Measurements from ENCODE around the gene EIF5A.
A peak's percentile ranks its signal among the peaks of the same experiment; 100 is the strongest.

The EIF5A gene

GRCh38 chr17:7281074-7281952 is 26.1 kb upstream of the EIF5A start, which contains the start of gene SLC2A4:
Gene SLC2A4 (plus strand): TSS chr17:7281718. CDS start chr17:7281935, 217 bp downstream.
- H3K4me1 Mint-ChIP-seq: peaks cover 17% of the 10 kb centered on the region
- H3K27ac Mint-ChIP-seq: no peak within 1 kb of the TSS
- ATAC-seq (ENCODE audit: low read depth) (peak; percentile 65), DNase-seq (ENCODE audit: low spot score in 2 of 2) (peak; percentile 53 to 68)
- peaks cover 15% of the 10 kb centered on the region for H3K27me3 Mint-ChIP-seq
- H3K36me3 Mint-ChIP-seq: no peaks in the 10 kb centered on the region
- H3K4me3 Mint-ChIP-seq: peak within 1 kb of the TSS; percentile 85
- H3K9me3 Mint-ChIP-seq: no peaks in the 10 kb centered on the region

- Mint-ChIP-seq H3K4me1 (peaks cover 17% of the 10 kb centered on the region), H3K27me3 (peaks cover 15% of the 10 kb centered on the region), H3K27ac (no peak overlapping the region), H3K36me3 (no peaks in the 10 kb centered on the region), H3K9me3 (no peaks in the 10 kb centered on the region), H3K4me3 (peak overlapping the region; percentile 85)
- DNase-seq (ENCODE audit: low spot score in 2 of 2): peak in 1 of 2 donors; percentile 27
- no peak for ATAC-seq (ENCODE audit: low read depth)
These were observed 25.3 kb upstream of the EIF5A start for GRCh38 chr17:7281953-7282751.

DNA sequence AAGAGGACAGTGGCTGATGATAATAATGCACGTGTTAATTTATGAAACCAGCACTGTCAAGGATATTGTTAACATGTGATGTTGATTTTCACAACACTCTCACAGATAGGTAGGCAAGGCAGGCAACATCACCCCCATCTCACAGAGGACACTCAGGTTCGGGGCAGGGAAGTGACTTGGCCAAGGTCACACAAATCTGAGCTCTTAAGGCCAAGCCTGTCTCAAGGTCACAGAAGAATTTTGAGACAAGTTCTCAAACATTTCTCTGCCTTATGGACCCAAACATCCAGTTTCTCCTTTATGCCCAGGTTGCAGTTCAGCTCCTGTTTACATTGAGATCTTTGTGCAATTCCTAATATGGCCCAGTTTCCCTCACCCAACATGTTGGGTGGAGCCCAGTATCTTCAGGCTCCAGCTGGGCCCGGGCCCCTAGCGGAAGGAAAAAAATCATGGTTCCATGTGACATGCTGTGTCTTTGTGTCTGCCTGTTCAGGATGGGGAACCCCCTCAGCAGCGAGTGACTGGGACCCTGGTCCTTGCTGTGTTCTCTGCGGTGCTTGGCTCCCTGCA is 24.6 kb upstream of the EIF5A start:
- DNase-seq (ENCODE audit: low spot score in 2 of 2) (no peak), ATAC-seq (ENCODE audit: low read depth) (no peak)
- Mint-ChIP-seq H3K4me3 (peak overlapping the region; percentile 29), H3K27me3 (peaks cover 17% of the 10 kb centered on the region), H3K36me3 (no peaks in the 10 kb centered on the region), H3K4me1 (peaks cover 17% of the 10 kb centered on the region), H3K27ac (no peak overlapping the region), H3K9me3 (no peaks in the 10 kb centered on the region)

GRCh38 chr17:7283471-7284216 is 23.8 kb upstream of the EIF5A start:
- peaks cover 17% of the 10 kb centered on the region for H3K4me1 Mint-ChIP-seq
- no peak for ATAC-seq (ENCODE audit: low read depth)
- no peak overlapping the region for H3K4me3 Mint-ChIP-seq
- H3K27ac Mint-ChIP-seq: no peak overlapping the region
- peaks cover 21% of the 10 kb centered on the region for H3K27me3 Mint-ChIP-seq
- no peaks in the 10 kb centered on the region for H3K9me3 Mint-ChIP-seq
- no peaks in the 10 kb centered on the region for H3K36me3 Mint-ChIP-seq
- DNase-seq (ENCODE audit: low spot score in 2 of 2): no peak

- DNase-seq (ENCODE audit: low spot score in 2 of 2) (no peak), ATAC-seq (ENCODE audit: low read depth) (no peak)
- Mint-ChIP-seq H3K27ac (no peak overlapping the region), H3K4me1 (peaks cover 17% of the 10 kb centered on the region), H3K9me3 (no peaks in the 10 kb centered on the region), H3K36me3 (no peaks in the 10 kb centered on the region), H3K27me3 (peaks cover 22% of the 10 kb centered on the region), H3K4me3 (no peak overlapping the region)
These were observed 22.5 kb upstream of the EIF5A start for GRCh38 chr17:7284911-7285310.

DNA sequence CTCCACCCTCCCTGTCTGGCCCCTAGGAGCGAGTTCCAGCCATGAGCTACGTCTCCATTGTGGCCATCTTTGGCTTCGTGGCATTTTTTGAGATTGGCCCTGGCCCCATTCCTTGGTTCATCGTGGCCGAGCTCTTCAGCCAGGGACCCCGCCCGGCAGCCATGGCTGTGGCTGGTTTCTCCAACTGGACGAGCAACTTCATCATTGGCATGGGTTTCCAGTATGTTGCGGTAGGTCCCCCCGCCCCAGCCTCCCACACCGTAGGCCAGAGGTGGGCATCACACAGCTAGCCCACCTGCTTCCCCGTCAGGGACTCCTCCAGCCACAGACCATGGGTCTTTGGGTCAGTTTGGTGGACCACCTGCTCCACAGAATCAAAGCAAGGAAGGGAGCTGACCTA is 21.7 kb upstream of the EIF5A start:
- peaks cover 23% of the 10 kb centered on the region for H3K27me3 Mint-ChIP-seq

DNA sequence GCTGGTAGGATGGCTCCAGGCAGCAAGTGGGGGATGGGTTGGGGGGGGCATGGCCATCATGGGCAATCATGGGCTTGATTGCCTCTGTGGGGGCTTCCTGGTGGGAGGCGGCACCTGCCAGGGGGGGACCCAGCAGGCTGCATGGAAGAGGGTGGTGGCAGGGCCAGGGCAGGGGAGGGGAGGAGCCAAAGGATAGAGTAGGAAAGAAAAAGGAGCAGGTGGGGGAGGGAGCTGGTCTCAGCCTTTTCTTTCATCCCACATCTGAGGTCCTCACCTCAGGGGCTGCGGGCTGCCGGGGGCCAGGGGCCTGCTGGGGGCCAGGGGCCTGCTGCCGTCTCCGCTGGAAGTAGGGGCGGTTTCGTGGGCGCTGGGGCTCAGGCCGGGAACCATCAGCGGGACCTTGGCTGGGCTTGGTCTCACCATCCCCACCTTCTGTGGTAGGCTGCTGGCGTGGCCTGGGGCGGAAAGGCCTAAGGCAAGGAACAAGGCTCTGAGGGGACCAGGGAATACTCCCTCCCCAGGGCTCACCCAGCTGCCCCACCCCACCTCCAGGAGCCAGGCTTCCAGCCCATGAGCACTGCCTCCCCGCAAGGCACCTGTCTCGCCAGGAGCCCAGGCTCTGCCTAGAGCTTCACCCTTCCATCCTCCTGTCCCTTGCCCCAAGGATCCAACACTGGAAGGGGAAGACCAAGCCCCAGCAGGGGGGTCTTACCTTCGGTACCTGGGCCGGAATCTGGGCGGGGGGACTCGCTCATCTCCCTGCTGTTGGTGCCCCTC is 18.0 kb upstream of the EIF5A start:
- Mint-ChIP-seq H3K27ac (no peak overlapping the region), H3K9me3 (no peaks in the 10 kb centered on the region), H3K27me3 (peaks cover 8% of the 10 kb centered on the region), H3K4me1 (peaks cover 3% of the 10 kb centered on the region), H3K36me3 (no peaks in the 10 kb centered on the region), H3K4me3 (no peak overlapping the region)
- ATAC-seq (ENCODE audit: low read depth) (no peak), DNase-seq (ENCODE audit: low spot score in 2 of 2) (no peak)

More for the DNA sequence above, 21.7 kb upstream of the EIF5A start:
- ATAC-seq (ENCODE audit: low read depth) (no peak), DNase-seq (ENCODE audit: low spot score in 2 of 2) (no peak)
- no peak overlapping the region for H3K4me3 Mint-ChIP-seq
- peaks cover 10% of the 10 kb centered on the region for H3K4me1 Mint-ChIP-seq
- H3K36me3 Mint-ChIP-seq: no peaks in the 10 kb centered on the region
- H3K9me3 Mint-ChIP-seq: no peaks in the 10 kb centered on the region
- no peak overlapping the region for H3K27ac Mint-ChIP-seq

DNA sequence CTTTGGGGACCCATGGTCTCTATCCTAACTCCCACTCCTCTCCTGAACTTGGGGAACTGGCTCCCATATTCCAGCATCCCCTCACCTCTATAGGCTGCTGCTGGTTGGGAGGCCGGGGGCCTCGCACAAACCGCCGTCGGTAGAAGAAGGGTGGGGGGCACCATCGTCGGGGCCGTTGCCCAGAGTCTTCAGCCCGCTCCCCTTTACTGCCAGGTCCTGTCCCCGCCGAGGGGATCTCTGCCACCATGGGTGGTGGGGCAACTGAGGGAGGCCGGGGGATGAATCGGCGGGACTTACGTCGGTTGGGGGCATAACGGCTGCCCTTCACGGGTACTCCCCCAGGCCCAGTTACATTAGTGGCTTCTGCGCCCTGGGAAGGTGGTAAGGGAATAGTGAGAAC is 17.3 kb upstream of the EIF5A start:
- DNase-seq (ENCODE audit: low spot score in 2 of 2): no peak
- peaks cover 7% of the 10 kb centered on the region for H3K4me1 Mint-ChIP-seq
- ATAC-seq (ENCODE audit: low read depth): no peak
- no peak overlapping the region for H3K27ac Mint-ChIP-seq
- no peaks in the 10 kb centered on the region for H3K9me3 Mint-ChIP-seq
- no peak overlapping the region for H3K4me3 Mint-ChIP-seq
- peaks cover 10% of the 10 kb centered on the region for H3K27me3 Mint-ChIP-seq
- H3K36me3 Mint-ChIP-seq: no peaks in the 10 kb centered on the region

DNA sequence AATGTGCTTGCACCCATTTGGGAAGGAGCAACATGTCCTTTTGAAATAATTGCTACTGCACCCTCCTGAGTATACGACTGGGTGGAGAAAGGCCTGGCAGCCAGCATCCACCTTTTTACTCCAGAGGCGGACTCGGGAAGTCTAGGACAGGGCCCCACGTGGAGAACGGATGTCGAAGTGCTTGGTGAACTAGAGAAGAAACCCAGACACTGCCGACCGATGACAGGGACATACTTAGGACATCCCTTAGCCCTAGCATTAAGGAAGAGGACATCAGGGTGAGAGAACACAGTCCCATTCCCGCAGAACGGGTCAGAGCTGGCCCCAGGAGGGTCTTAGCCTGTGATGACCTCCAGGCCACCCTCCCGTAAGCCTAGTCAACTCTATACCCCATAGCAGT is 16.7 kb upstream of the EIF5A start:
- Mint-ChIP-seq H3K4me3 (no peak overlapping the region), H3K36me3 (no peaks in the 10 kb centered on the region), H3K4me1 (peaks cover 9% of the 10 kb centered on the region), H3K27me3 (peaks cover 10% of the 10 kb centered on the region), H3K9me3 (no peaks in the 10 kb centered on the region), H3K27ac (no peak overlapping the region)
- DNase-seq (ENCODE audit: low spot score in 2 of 2) (no peak), ATAC-seq (ENCODE audit: low read depth) (no peak)

DNA sequence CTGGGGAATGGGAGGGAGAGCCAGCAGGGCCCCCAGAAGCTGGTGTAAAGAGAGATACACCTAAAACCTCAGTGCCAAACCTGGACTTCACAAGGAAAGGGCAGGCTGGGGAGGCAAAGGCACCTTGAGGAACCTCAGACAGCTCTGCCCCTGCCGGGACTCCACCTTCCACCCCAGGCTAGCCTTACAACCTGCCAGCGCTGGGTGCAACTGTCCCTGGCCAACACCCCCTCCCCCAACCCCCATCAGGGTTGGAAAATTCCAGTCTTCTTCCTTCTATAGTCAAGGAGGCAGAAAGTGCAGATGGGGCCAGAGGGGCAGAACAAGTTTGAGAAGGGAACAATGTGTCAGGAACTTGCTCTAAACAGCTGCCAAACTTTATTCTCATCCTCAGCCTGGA is 15.2 kb upstream of the EIF5A start:
- no peaks in the 10 kb centered on the region for H3K9me3 Mint-ChIP-seq
- peaks cover 15% of the 10 kb centered on the region for H3K27me3 Mint-ChIP-seq
- peaks cover 13% of the 10 kb centered on the region for H3K4me1 Mint-ChIP-seq
- H3K4me3 Mint-ChIP-seq: no peak overlapping the region
- DNase-seq (ENCODE audit: low spot score in 2 of 2) (no peak), ATAC-seq (ENCODE audit: low read depth) (no peak)
- no peak overlapping the region for H3K27ac Mint-ChIP-seq
- H3K36me3 Mint-ChIP-seq: no peaks in the 10 kb centered on the region

DNA sequence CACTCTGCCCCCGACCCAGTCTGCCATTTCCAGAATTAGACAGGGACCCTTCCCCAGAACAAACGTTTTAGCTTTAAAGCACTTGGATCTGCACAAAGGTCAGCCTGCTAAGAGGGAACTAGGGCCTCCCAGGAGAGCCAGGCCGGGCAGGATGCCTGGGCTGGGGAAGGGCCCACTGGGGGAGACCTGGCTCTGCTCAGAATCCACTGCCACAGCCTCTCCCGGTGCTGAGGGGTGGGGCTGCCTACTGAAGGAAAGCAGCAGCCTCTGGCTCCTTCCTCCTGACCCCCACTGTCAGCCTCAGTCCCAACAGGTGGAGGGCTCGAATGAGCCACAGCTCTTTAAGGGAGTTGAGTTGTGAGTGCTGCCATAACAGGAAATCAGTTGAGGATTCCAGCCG is 14.7 kb upstream of the EIF5A start:
- Mint-ChIP-seq H3K9me3 (no peaks in the 10 kb centered on the region), H3K27ac (no peak overlapping the region), H3K36me3 (no peaks in the 10 kb centered on the region), H3K4me1 (peaks cover 13% of the 10 kb centered on the region), H3K27me3 (peaks cover 14% of the 10 kb centered on the region), H3K4me3 (no peak overlapping the region)
- no peak for DNase-seq (ENCODE audit: low spot score in 2 of 2)
- ATAC-seq (ENCODE audit: low read depth): no peak

DNA sequence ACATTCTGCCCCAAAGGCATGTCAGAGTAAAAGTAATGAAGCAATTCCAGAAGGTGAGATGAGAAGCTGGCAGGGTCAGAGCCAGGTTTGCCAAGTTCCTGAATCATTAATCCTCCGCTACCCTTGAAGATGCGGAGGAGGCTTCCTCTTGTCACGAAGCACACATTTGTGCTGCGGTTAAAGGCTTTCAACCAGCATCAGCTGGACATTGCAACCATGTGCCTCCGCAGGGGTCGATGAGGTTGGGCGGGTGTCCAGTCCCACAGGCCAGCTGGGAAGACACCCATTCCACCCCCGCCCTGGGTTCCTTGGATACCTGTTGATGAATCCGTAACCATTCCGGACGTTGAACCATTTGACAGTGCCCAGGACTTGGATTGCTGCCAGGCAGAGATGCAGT is 14.3 kb upstream of the EIF5A start:
- H3K27ac Mint-ChIP-seq: no peak overlapping the region
- H3K36me3 Mint-ChIP-seq: no peaks in the 10 kb centered on the region
- DNase-seq (ENCODE audit: low spot score in 2 of 2) (no peak), ATAC-seq (ENCODE audit: low read depth) (no peak)
- no peaks in the 10 kb centered on the region for H3K9me3 Mint-ChIP-seq
- no peak overlapping the region for H3K4me3 Mint-ChIP-seq
- peaks cover 13% of the 10 kb centered on the region for H3K4me1 Mint-ChIP-seq
- peaks cover 11% of the 10 kb centered on the region for H3K27me3 Mint-ChIP-seq

Measured in memory B cell (primary cell).